SK-N-SH (cell line): ENCODE results near the gene CNDP2. TPM values are rescaled to one million over a fixed set of nuclear protein-coding genes. Genes with fewer than 3 reads are reported as not detected.

Source experiments
- CTCF ChIA-PET: fragments of 300-600, 350-600 bp; formaldehyde crosslinking; extraction: SDS; loops from one replicate; lab custom pipeline; 2021; lab: Yijun Ruan, JAX
- POLR2A ChIA-PET: fragments of 350-600 bp; sonication (Branson Sonifier 250); formaldehyde crosslinking; extraction: SDS; loops from one replicate; lab custom pipeline; 2020; ENCODE audit warnings: antibody characterized with exemption, inconsistent platforms; lab: Yijun Ruan, JAX
- DNase-seq: peaks from one replicate; pipeline ENCODE4 v3.0.0; 2012
- H2AFZ ChIP-seq: fragments of 200-600 bp; sonication (generic); 2 replicates; pipeline ENCODE4 v1.8.1; 2016; ENCODE audit warnings: antibody characterized with exemption, mild to moderate bottlenecking, low read depth
- H3F3A ChIP-seq: fragments of 200-600 bp; sonication (generic); replicated peaks from 2 replicates; pipeline ENCODE3; 2016; ENCODE audit warnings: antibody characterized with exemption, mild to moderate bottlenecking; ENCODE audit not compliant: insufficient read depth
- H3K27ac ChIP-seq, 2 experiments: fragments of 200-500 bp in 1 of 2; fragments of 200-600 bp in 1 of 2; sonication (Bioruptor generic) in 1 of 2; sonication (generic), shearing (Covaris generic) in 1 of 2; 2 replicates each; pipeline versions ENCODE4 v1.5.1 to v1.6.1; 2014 to 2016; ENCODE audit warnings: low read depth in 2 of 2, inconsistent platforms in 1 of 2, low read length in 1 of 2, mild to moderate bottlenecking in 1 of 2, mixed read lengths in 1 of 2
- H3K27me3 ChIP-seq: fragments of 200-600 bp; sonication (generic), shearing (Covaris generic); 2 replicates; pipeline ENCODE4 v1.6.1; 2016; ENCODE audit warnings: mixed run types; ENCODE audit not compliant: insufficient read depth
- H3K36me3 ChIP-seq, 2 experiments: fragments of 200-500 bp in 1 of 2; fragments of 200-600 bp in 1 of 2; sonication (Bioruptor generic) in 1 of 2; sonication (generic) in 1 of 2; replicated peaks in 1 of 2; 2 replicates each; pipeline versions ENCODE3 to v1.5.1; 2014 to 2016; ENCODE audit warnings: low read length in 1 of 2, mild to moderate bottlenecking in 1 of 2; ENCODE audit not compliant: insufficient read depth in 2 of 2, control insufficient read depth in 1 of 2
- H3K4me1 ChIP-seq, 2 experiments: fragments of 200-500 bp in 1 of 2; fragments of 200-600 bp in 1 of 2; sonication (Bioruptor generic) in 1 of 2; sonication (generic), shearing (Covaris generic) in 1 of 2; 2 replicates each; pipeline versions ENCODE4 v1.5.1 to v1.6.1; 2014 to 2016; ENCODE audit warnings: low read depth in 1 of 2, low read length in 1 of 2, mixed run types in 1 of 2; ENCODE audit not compliant: insufficient read depth in 2 of 2, control insufficient read depth in 1 of 2
- H3K4me2 ChIP-seq: fragments of 200-600 bp; sonication (generic), shearing (Covaris generic); 2 replicates; pipeline ENCODE4 v1.6.1; 2017; ENCODE audit warnings: mixed run types
- H3K4me3 ChIP-seq, 2 experiments: fragments of 200-500 bp in 1 of 2; fragments of 200-600 bp in 1 of 2; sonication (Bioruptor generic) in 1 of 2; sonication (generic), shearing (Covaris generic) in 1 of 2; 2 replicates each; pipeline versions ENCODE4 v1.5.1 to v1.8.1; 2014 to 2016; ENCODE audit warnings: low read depth in 2 of 2, inconsistent platforms in 1 of 2, low read length in 1 of 2, mild to moderate bottlenecking in 1 of 2, mixed read lengths in 1 of 2, moderate library complexity in 1 of 2
- H3K79me2 ChIP-seq: fragments of 200-600 bp; sonication (generic); 2 replicates; pipeline ENCODE4 v1.8.1; 2017; ENCODE audit warnings: mild to moderate bottlenecking; ENCODE audit not compliant: insufficient read depth
- H3K9ac ChIP-seq: fragments of 200-600 bp; sonication (generic); 2 replicates; pipeline ENCODE4 v1.6.1; 2017; ENCODE audit warnings: mixed run types
- H3K9me2 ChIP-seq: fragments of 200-600 bp; sonication (generic); 2 replicates; pipeline ENCODE4 v1.6.1; 2017; ENCODE audit warnings: mixed run types
- H3K9me3 ChIP-seq: fragments of 200-600 bp; sonication (generic); 2 replicates; pipeline ENCODE4 v1.6.1; 2017; ENCODE audit warnings: mixed run types, mild to moderate bottlenecking, moderate library complexity
- H4K20me1 ChIP-seq: fragments of 200-600 bp; sonication (generic); 2 replicates; pipeline ENCODE4 v1.6.1; 2017; ENCODE audit warnings: mild to moderate bottlenecking, mixed run types; ENCODE audit not compliant: insufficient read depth
- FOSL2 ChIP-seq: IDR thresholded peaks from 2 replicates; pipeline ENCODE4 v1.4.0; 2012; ENCODE audit warnings: low read depth, mild to moderate bottlenecking, moderate library complexity, borderline replicate concordance
- FOXJ3 ChIP-seq: sonication (generic); formaldehyde crosslinking; IDR thresholded peaks from 2 replicates; pipeline ENCODE4 v1.5.1; 2020; ENCODE audit warnings: mild to moderate bottlenecking, missing genetic modification reagents
- FOXM1 ChIP-seq: IDR thresholded peaks from 2 replicates; pipeline ENCODE4 v1.4.0; 2012; ENCODE audit warnings: low read depth, mild to moderate bottlenecking
- MXI1 ChIP-seq: IDR thresholded peaks from 2 replicates; pipeline ENCODE4 v1.6.1; 2012; ENCODE audit warnings: mild to moderate bottlenecking, low read depth, low read length, improper control_type of control experiment
- NRF1 ChIP-seq: IDR thresholded peaks from 2 replicates; pipeline ENCODE4 v1.6.1; 2012; ENCODE audit warnings: low read depth, mild to moderate bottlenecking, low read length
- RAD21 ChIP-seq: IDR thresholded peaks from 2 replicates; pipeline ENCODE4 v1.6.1; 2012; ENCODE audit warnings: mild to moderate bottlenecking, low read length
- TAF1 ChIP-seq: IDR thresholded peaks from 2 replicates; pipeline ENCODE4 v1.6.1; 2012; ENCODE audit warnings: low read depth, mild to moderate bottlenecking, low read length, moderate library complexity, borderline replicate concordance
- TCF12 ChIP-seq: IDR thresholded peaks from 2 replicates; pipeline ENCODE4 v1.4.0; 2012
- TEAD4 ChIP-seq: IDR thresholded peaks from 2 replicates; pipeline ENCODE4 v1.4.0; 2012; ENCODE audit warnings: mild to moderate bottlenecking, borderline replicate concordance; ENCODE audit not compliant: insufficient read depth
- YY1 ChIP-seq: IDR thresholded peaks from 2 replicates; pipeline ENCODE4 v1.4.0; 2012; ENCODE audit warnings: low read depth, mild to moderate bottlenecking
- WGBS: methylation state at CpG from one replicate; pipeline ENCODE4 v1.1.6; 2017; ENCODE audit warnings: low lambda C conversion rate; 5-methylcytosine and 5-hydroxymethylcytosine counted together
- polyA plus RNA-seq, 3 experiments: library from polyadenylated mRNA; depleted of rRNA; stranded (reverse); fragments of >200 nt; gene quantifications; 2 replicates each; pipeline ENCODE4 v1.2.3, GENCODE V29; 2012
- TF ChIP-seq, protein P1 (sequence below): fragments of 150-350 bp; IDR thresholded peaks from 2 replicates; pipeline ENCODE4 v1.6.1; 2016; ENCODE audit warnings: mild to moderate bottlenecking, low read depth, low read length
- TF ChIP-seq, protein P2 (sequence below): IDR thresholded peaks from 2 replicates; pipeline ENCODE4 v1.4.0; 2012; ENCODE audit warnings: low read depth, borderline replicate concordance
- TF ChIP-seq, protein P3 (sequence below): fragments of 200-600 bp; sonication (generic); IDR thresholded peaks from 2 replicates; pipeline ENCODE4 v1.6.1; 2017; ENCODE audit warnings: antibody characterized with exemption, mild to moderate bottlenecking, moderate library complexity
- TF ChIP-seq, protein P4 (sequence below): IDR thresholded peaks from 2 replicates; pipeline ENCODE4 v1.4.0; 2012; ENCODE audit warnings: low read depth
- TF ChIP-seq, protein P5 (sequence below): IDR thresholded peaks from 2 replicates; pipeline ENCODE4; 2012

Gene CNDP2
- polyA plus RNA-seq, 1 of the 3 experiments (the other 2 are of a cell fraction), result 78.5 TPM

DNA sequence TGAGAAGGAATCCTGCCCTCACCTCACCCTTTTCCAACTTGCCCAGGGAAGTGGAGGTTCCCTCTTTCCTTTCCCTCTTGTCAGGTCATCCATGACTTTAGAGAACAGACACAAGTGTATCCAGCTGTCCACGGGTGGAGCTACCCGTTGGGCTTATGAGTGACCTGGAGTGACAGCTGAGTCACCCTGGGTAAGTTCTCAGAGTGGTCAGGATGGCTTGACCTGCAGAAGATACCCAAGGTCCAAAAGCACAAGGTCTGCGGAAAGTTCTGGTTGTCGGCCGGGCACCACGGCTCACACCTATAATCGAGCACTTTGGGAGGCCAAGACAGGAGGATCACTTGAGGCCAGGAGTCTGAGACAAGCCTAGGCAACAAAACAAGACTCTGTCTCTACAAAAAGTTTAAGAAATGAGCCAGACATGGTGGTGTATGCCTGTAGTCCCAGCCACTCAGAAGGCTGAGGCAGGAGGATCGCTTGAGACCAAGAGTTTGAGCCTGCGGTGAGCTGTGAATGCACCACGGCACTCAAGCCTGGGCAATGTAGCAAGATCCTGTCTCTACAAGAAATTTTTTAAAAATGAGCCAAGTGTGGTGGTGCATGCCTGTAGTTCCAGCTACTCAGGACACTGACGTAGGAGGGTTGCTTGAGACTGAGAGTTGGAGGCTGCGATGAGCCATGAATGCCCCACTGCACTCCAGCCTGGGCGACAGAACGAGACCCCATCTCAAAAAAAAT, 24.1 kb downstream of the CNDP2 start:
- H3F3A ChIP-seq, result no peaks in the 10 kb centered on the region
- no peaks in the 10 kb centered on the region for H4K20me1 ChIP-seq
- no peak overlapping the region for H3K4me2 ChIP-seq
- no peaks in the 10 kb centered on the region for H3K4me1 ChIP-seq
- H3K36me3 ChIP-seq, result peaks cover 4 to 44% of the 10 kb centered on the region in 2 experiments
- ChIA-PET POLR2A (interaction anchor here (0.6 kb wide), 1 partner anchor 1818 kb away, joined by 3 read pairs; no protein-coding TSS in a partner anchor), CTCF (interaction anchor here (3.9 kb wide), 1 partner anchor 32 kb away, joined by 11 read pairs; no protein-coding TSS in a partner anchor)
- no peaks in the 10 kb centered on the region for H3K27me3 ChIP-seq
- DNase-seq, result no peak
- 90% methylated on average over 11 of the region's 14 CpGs for WGBS
- no peaks in the 10 kb centered on the region for H3K9me2 ChIP-seq
- no peaks in the 10 kb centered on the region for H3K9me3 ChIP-seq
- H3K27ac ChIP-seq, result no peak overlapping the region
- no peak overlapping the region for H2AFZ ChIP-seq
- no peak overlapping the region for H3K4me3 ChIP-seq
- no peak overlapping the region for H3K9ac ChIP-seq
- TF ChIP-seq FOXJ3 (CRISPR knock-in tag) (no peak), TEAD4 (no peak), NRF1 (no peak), TAF1 (no peak), YY1 (no peak), TCF12 (no peak), FOSL2 (no peak), MXI1 (no peak), FOXM1 (no peak), RAD21 (no peak)
- TF ChIP-seq, protein P1, sequence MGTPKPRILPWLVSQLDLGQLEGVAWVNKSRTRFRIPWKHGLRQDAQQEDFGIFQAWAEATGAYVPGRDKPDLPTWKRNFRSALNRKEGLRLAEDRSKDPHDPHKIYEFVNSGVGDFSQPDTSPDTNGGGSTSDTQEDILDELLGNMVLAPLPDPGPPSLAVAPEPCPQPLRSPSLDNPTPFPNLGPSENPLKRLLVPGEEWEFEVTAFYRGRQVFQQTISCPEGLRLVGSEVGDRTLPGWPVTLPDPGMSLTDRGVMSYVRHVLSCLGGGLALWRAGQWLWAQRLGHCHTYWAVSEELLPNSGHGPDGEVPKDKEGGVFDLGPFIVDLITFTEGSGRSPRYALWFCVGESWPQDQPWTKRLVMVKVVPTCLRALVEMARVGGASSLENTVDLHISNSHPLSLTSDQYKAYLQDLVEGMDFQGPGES, result no peak
- TF ChIP-seq, protein P2, sequence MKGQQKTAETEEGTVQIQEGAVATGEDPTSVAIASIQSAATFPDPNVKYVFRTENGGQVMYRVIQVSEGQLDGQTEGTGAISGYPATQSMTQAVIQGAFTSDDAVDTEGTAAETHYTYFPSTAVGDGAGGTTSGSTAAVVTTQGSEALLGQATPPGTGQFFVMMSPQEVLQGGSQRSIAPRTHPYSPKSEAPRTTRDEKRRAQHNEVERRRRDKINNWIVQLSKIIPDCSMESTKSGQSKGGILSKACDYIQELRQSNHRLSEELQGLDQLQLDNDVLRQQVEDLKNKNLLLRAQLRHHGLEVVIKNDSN, result no peak
- TF ChIP-seq, protein P3, sequence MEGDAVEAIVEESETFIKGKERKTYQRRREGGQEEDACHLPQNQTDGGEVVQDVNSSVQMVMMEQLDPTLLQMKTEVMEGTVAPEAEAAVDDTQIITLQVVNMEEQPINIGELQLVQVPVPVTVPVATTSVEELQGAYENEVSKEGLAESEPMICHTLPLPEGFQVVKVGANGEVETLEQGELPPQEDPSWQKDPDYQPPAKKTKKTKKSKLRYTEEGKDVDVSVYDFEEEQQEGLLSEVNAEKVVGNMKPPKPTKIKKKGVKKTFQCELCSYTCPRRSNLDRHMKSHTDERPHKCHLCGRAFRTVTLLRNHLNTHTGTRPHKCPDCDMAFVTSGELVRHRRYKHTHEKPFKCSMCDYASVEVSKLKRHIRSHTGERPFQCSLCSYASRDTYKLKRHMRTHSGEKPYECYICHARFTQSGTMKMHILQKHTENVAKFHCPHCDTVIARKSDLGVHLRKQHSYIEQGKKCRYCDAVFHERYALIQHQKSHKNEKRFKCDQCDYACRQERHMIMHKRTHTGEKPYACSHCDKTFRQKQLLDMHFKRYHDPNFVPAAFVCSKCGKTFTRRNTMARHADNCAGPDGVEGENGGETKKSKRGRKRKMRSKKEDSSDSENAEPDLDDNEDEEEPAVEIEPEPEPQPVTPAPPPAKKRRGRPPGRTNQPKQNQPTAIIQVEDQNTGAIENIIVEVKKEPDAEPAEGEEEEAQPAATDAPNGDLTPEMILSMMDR, result no peak
- TF ChIP-seq, protein P4, sequence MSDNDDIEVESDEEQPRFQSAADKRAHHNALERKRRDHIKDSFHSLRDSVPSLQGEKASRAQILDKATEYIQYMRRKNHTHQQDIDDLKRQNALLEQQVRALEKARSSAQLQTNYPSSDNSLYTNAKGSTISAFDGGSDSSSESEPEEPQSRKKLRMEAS, result no peak
- TF ChIP-seq, protein P5, sequence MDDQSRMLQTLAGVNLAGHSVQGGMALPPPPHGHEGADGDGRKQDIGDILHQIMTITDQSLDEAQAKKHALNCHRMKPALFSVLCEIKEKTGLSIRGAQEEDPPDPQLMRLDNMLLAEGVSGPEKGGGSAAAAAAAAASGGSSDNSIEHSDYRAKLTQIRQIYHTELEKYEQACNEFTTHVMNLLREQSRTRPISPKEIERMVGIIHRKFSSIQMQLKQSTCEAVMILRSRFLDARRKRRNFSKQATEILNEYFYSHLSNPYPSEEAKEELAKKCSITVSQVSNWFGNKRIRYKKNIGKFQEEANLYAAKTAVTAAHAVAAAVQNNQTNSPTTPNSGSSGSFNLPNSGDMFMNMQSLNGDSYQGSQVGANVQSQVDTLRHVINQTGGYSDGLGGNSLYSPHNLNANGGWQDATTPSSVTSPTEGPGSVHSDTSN, result no peak
- H3K79me2 ChIP-seq, result no peaks in the 10 kb centered on the region
